GM12878 (cell line): ENCODE results near the gene CTNNA1. TPM values are rescaled to one million over a fixed set of nuclear protein-coding genes. Genes with fewer than 3 reads are reported as not detected.

Source experiments
- ATAC-seq: fragments of 200-7000 bp; cut with Tn5 transposase; 3 replicates; pipeline ENCODE4 v1.9.1; 2020; ENCODE audit warnings: mild to moderate bottlenecking, moderate library complexity
- BruUV-seq: library from RNA; stranded (reverse); fragments of 400-500 nt; replicated peaks from 2 replicates; lab custom pipeline; 2021; lab: Mats Ljungman, UMichigan
- CTCF ChIA-PET: fragments of 300-600 bp; sonication (Branson Sonifier 250); formaldehyde crosslinking; extraction: SDS; loops from one replicate; lab custom pipeline; 2021; ENCODE audit warnings: inconsistent platforms; lab: Yijun Ruan, JAX
- POLR2A ChIA-PET: fragments of 350-600 bp; formaldehyde crosslinking; extraction: SDS; loops from one replicate; lab custom pipeline; 2021; ENCODE audit warnings: inconsistent platforms; lab: Charles Lee
- RAD21 ChIA-PET: fragments of 300-600 bp; sonication (Branson Sonifier 250); formaldehyde crosslinking; loops from one replicate; lab custom pipeline; 2023; ENCODE audit warnings: antibody characterized with exemption; ENCODE audit not compliant: unreplicated experiment; lab: Charles Lee
- SMC1A ChIA-PET: fragments of 300-600 bp; sonication (Branson Sonifier 250); formaldehyde crosslinking; loops from one replicate; lab custom pipeline; 2023; ENCODE audit not compliant: unreplicated experiment, uncharacterized antibody; lab: Charles Lee
- DNase-seq: peaks from one replicate; pipeline ENCODE4 v3.0.0-alpha.2; 2011; ENCODE audit warnings: low read depth, low spot score
- FAIRE-seq: peaks from 3 replicates; lab custom pipeline; 2011; peaks lifted over from hg19 to GRCh38; lab: Jason Lieb, UNC
- H2AFZ ChIP-seq: 2 replicates; pipeline ENCODE4 v1.6.0; 2011; ENCODE audit warnings: low read depth, low read length, control low read depth; ENCODE audit not compliant: control insufficient read depth
- H3K27ac ChIP-seq: 2 replicates; pipeline ENCODE4 v1.5.1; 2011; ENCODE audit warnings: control low read depth; ENCODE audit not compliant: control insufficient read depth, insufficient read depth
- H3K27me3 ChIP-seq, 2 experiments: replicated peaks in 1 of 2; 2 replicates each; pipeline versions ENCODE4 v1.6.0 to v1.6.1; 2011; ENCODE audit warnings: low read length in 1 of 2; ENCODE audit not compliant: control insufficient read depth in 2 of 2, insufficient read depth in 2 of 2
- H3K36me3 ChIP-seq, 2 experiments: 2 replicates each; pipeline ENCODE4 v1.5.1; 2011; ENCODE audit warnings: low read length in 1 of 2; ENCODE audit not compliant: control insufficient read depth in 2 of 2, insufficient read depth in 2 of 2
- H3K4me1 ChIP-seq: 2 replicates; pipeline ENCODE4 v1.6.1; 2011; ENCODE audit warnings: mild to moderate bottlenecking, low read length, moderate library complexity, mixed read lengths; ENCODE audit not compliant: control insufficient read depth, insufficient read depth
- H3K4me2 ChIP-seq: 2 replicates; pipeline ENCODE4 v1.6.0; 2011; ENCODE audit warnings: control low read depth; ENCODE audit not compliant: control insufficient read depth, insufficient read depth
- H3K4me3 ChIP-seq: fragments of 200-600 bp; sonication (generic); 2 replicates; pipeline ENCODE4 v1.5.1; 2016
- H3K79me2 ChIP-seq: 2 replicates; pipeline ENCODE4 v1.6.0; 2011; ENCODE audit warnings: low read length; ENCODE audit not compliant: control insufficient read depth, insufficient read depth
- H3K9ac ChIP-seq: 2 replicates; pipeline ENCODE4 v1.8.0; 2011; ENCODE audit warnings: low read length, control low read depth, mixed read lengths; ENCODE audit not compliant: control insufficient read depth, insufficient read depth
- H3K9me3 ChIP-seq: replicated peaks from 3 replicates; pipeline ENCODE4 v1.5.1; 2011; ENCODE audit warnings: mild to moderate bottlenecking, low read length; ENCODE audit not compliant: control insufficient read depth, insufficient read depth
- H4K20me1 ChIP-seq: 2 replicates; pipeline ENCODE4 v1.6.0; 2011; ENCODE audit not compliant: control insufficient read depth, insufficient read depth
- CEBPB ChIP-seq, 2 experiments: fragments of 150-350 bp in 1 of 2; IDR thresholded peaks; 2 replicates each; pipeline ENCODE4 v1.6.1; 2012 to 2014; ENCODE audit warnings: low read depth in 2 of 2, low read length in 2 of 2, borderline replicate concordance in 1 of 2, inconsistent platforms in 1 of 2
- EED ChIP-seq: sonication (generic); IDR thresholded peaks from 2 replicates; pipeline ENCODE4 v1.6.1; 2016; ENCODE audit warnings: antibody characterized with exemption, low read depth
- ESRRA ChIP-seq: IDR thresholded peaks from 2 replicates; pipeline ENCODE4 v1.6.1; 2012; ENCODE audit warnings: mild to moderate bottlenecking, low read length, improper control_type of control experiment
- IRF4 ChIP-seq: IDR thresholded peaks from 2 replicates; pipeline ENCODE4 v1.6.1; 2011; ENCODE audit warnings: low read depth, low read length
- PAX5 ChIP-seq: IDR thresholded peaks from 2 replicates; pipeline ENCODE4 v1.6.1; 2011; ENCODE audit warnings: low read depth, low read length, borderline replicate concordance
- POLR2A ChIP-seq: IDR thresholded peaks from 2 replicates; pipeline ENCODE4 v1.6.1; 2011; ENCODE audit warnings: low read depth, mild to moderate bottlenecking, low read length
- POLR2AphosphoS5 ChIP-seq: IDR thresholded peaks from 2 replicates; pipeline ENCODE4 v1.6.1; 2011; ENCODE audit warnings: mild to moderate bottlenecking, low read length, inconsistent platforms
- RBBP5 ChIP-seq: fragments of 200-600 bp; sonication (generic); conservative IDR thresholded peaks from 2 replicates; pipeline ENCODE4 v1.6.1; 2016
- SREBF2 ChIP-seq: IDR thresholded peaks from 2 replicates; pipeline ENCODE4 v1.6.1; 2012; ENCODE audit warnings: mild to moderate bottlenecking, low read length
- YBX1 ChIP-seq: fragments of 450-650 bp; IDR thresholded peaks from 2 replicates; pipeline ENCODE4 v1.6.1; 2016; ENCODE audit warnings: antibody characterized with exemption
- ZNF384 ChIP-seq: IDR thresholded peaks from 2 replicates; pipeline ENCODE4 v1.6.1; 2012; ENCODE audit warnings: low read depth, mild to moderate bottlenecking, low read length, improper control_type of control experiment, borderline replicate concordance
- WGBS: methylation state at CpG from one replicate; pipeline ENCODE4 v1.1.6; 2016; ENCODE audit warnings: low lambda C conversion rate; ENCODE audit not compliant: insufficient replicate concordance, insufficient coverage; ENCODE audit errors: missing lambda C conversion rate; 5-methylcytosine and 5-hydroxymethylcytosine counted together
- in situ Hi-C: fragments of 300-500 bp; cut with MboI; formaldehyde crosslinking; loops from 9 replicates; pipeline ENCODE4 v1.14.3; 2018; ENCODE audit warnings: mixed read lengths
- intact Hi-C: fragments of 100-400 bp; cut with micrococcal nuclease; formaldehyde crosslinking; loops from one replicate; pipeline ENCODE4 v1.14.2; 2022; ENCODE audit not compliant: unreplicated experiment
- polyA plus RNA-seq, 11 experiments: library from polyadenylated mRNA; depleted of rRNA in 4 of 11; unstranded in 6 of 11; stranded (reverse) in 5 of 11; fragments of >200 nt; fragmentation: Nextera tagmentation in 4 of 11; fragmentation: Illumina TruSeq in 1 of 11; extraction: Ambion mirVana in 4 of 11; extraction: Trizol in 1 of 11; gene quantifications; 1 replicate in 1 of 11; 2 replicates in 10 of 11; pipeline versions ENCODE4 v1.2.1 to v1.2.3, GENCODE V29; 2011 to 2016; ENCODE audit warnings: inconsistent platforms in 2 of 11, missing spikeins in 2 of 11, low read depth in 1 of 11
- total RNA-seq, 4 experiments: library from RNA; depleted of rRNA in 3 of 4; stranded (reverse); fragments of >200 nt in 3 of 4; fragmentation: Illumina TruSeq in 1 of 4; extraction: Trizol in 1 of 4; gene quantifications; 2 replicates each; pipeline versions ENCODE4 v1.2.1 to v1.2.3, GENCODE V29; 2013 to 2021
- TF ChIP-seq, protein P1 (sequence below): fragments of 450-650 bp; IDR thresholded peaks from 2 replicates; pipeline ENCODE4 v1.6.1; 2017; ENCODE audit warnings: mild to moderate bottlenecking

CTNNA1 gene
- total and polyA plus RNA-seq, 10 of the 15 experiments (the other 5 are each of a cell fraction or from before 2014, with no cell fraction given) = 32.6 to 104 (median 57.7) TPM

GRCh38 chr5:138770291-138770690 lies 17.1 kb downstream of the CTNNA1 start:
- no TSS peak for BruUV-seq
- no peak overlapping the region for H3K27ac ChIP-seq
- H3K79me2 ChIP-seq = peaks cover 8% of the 10 kb centered on the region
- in situ Hi-C loops (no loop called here), intact Hi-C loops (loop anchor here (10.0 kb wide), 1 partner anchor 125 kb away; no protein-coding TSS in a partner anchor)
- no peak overlapping the region for H2AFZ ChIP-seq
- no peaks in the 10 kb centered on the region for H4K20me1 ChIP-seq
- 100% methylated on average over 5 of the region's 6 CpGs for WGBS
- FAIRE-seq = no peak
- ATAC-seq = no peak
- SMC1A ChIA-PET = interaction anchor here (0.9 kb wide), 2 partner anchors 10 to 27 kb away, joined by 3 to 4 read pairs; no protein-coding TSS in a partner anchor
- H3K4me3 ChIP-seq = no peak overlapping the region
- POLR2A ChIA-PET = no interaction called here
- CTCF ChIA-PET = interaction anchor here (1.5 kb wide), 1 partner anchor 20 kb away, joined by 9 read pairs; no protein-coding TSS in a partner anchor
- TF ChIP-seq, protein P1, sequence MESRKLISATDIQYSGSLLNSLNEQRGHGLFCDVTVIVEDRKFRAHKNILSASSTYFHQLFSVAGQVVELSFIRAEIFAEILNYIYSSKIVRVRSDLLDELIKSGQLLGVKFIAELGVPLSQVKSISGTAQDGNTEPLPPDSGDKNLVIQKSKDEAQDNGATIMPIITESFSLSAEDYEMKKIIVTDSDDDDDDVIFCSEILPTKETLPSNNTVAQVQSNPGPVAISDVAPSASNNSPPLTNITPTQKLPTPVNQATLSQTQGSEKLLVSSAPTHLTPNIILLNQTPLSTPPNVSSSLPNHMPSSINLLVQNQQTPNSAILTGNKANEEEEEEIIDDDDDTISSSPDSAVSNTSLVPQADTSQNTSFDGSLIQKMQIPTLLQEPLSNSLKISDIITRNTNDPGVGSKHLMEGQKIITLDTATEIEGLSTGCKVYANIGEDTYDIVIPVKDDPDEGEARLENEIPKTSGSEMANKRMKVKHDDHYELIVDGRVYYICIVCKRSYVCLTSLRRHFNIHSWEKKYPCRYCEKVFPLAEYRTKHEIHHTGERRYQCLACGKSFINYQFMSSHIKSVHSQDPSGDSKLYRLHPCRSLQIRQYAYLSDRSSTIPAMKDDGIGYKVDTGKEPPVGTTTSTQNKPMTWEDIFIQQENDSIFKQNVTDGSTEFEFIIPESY = no peak
- TF ChIP-seq ZNF384 (no peak), ESRRA (no peak), RBBP5 (no peak), EED (no peak), POLR2A (no peak), CEBPB (IDR thresholded peaks at IDR 0.05; ENCODE audit: borderline replicate concordance in 1 of 2, low read depth in 2 of 2, low read length in 2 of 2) (no peak), PAX5 (no peak), IRF4 (no peak), YBX1 (no peak), SREBF2 (no peak), POLR2AphosphoS5 (no peak)
- TF ChIP-seq, all 136 proteins: peak for 0
- Histone ChIP-seq H3K27me3 (no peaks in the 10 kb centered on the region), H3K36me3 (no peaks in the 10 kb centered on the region; a peak in 1 of 4 replicates), H3K9me3 (no peaks in the 10 kb centered on the region), H3K4me2 (no peak overlapping the region), H3K9ac (no peak overlapping the region), H3K4me1 (no peaks in the 10 kb centered on the region)
- RAD21 ChIA-PET = no interaction called here
- DNase-seq = no peak
